K562 (cell line): Measurements from ENCODE around the gene NACC1. TPM values are rescaled to one million over a fixed set of nuclear protein-coding genes. Genes with fewer than 3 reads are reported as not detected.

Experiments used
- ATAC-seq: fragments of 200-7000 bp; cut with Tn5 transposase; 3 replicates; pipeline ENCODE4 v1.9.1; 2020; ENCODE audit warnings: moderate library complexity
- BruUV-seq: library from RNA; stranded (reverse); fragments of 400-500 nt; replicated peaks from 2 replicates; lab custom pipeline; 2021; lab: Mats Ljungman, UMichigan
- CTCF ChIA-PET: fragments of 300-600 bp; formaldehyde crosslinking; extraction: SDS; loops from one replicate; lab custom pipeline; 2021; ENCODE audit warnings: low intra/inter-chr PET ratio; lab: Yijun Ruan, JAX
- POLR2A ChIA-PET: fragments of 300-600, 350-650 bp; sonication (Branson Sonifier 250); formaldehyde crosslinking; extraction: SDS; loops from one replicate; lab custom pipeline; 2021; ENCODE audit warnings: antibody characterized with exemption, inconsistent platforms; lab: Yijun Ruan, JAX
- DNase-seq, 4 experiments: peaks; one replicate each; pipeline versions ENCODE4 v3.0.0 to v3.0.0-alpha.2; 2011 to 2018; ENCODE audit warnings: low spot score in 3 of 4, mixed read lengths in 3 of 4; ENCODE audit errors: extremely low read depth in 1 of 4
- FAIRE-seq: peaks from 2 replicates; lab custom pipeline; 2011; peaks lifted over from hg19 to GRCh38; lab: Jason Lieb, UNC
- H2AFZ ChIP-seq: 2 replicates; pipeline ENCODE4 v1.6.0; 2011; ENCODE audit warnings: low read depth, low read length, control low read depth, inconsistent platforms
- H3K27ac ChIP-seq: fragments of 200-600 bp; 3 replicates; pipeline ENCODE4 v1.8.0; 2011; ENCODE audit warnings: low read depth, mild to moderate bottlenecking, control low read depth, inconsistent platforms, low read length, moderate library complexity, mixed read lengths; ENCODE audit errors: extremely low read depth
- H3K27me3 ChIP-seq, 2 experiments: fragments of 300-600 bp in 1 of 2; 2 replicates in 1 of 2; 3 replicates in 1 of 2; pipeline versions ENCODE4 v1.6.0 to v1.8.0; 2011; ENCODE audit warnings: inconsistent platforms in 2 of 2, low read length in 2 of 2, mild to moderate bottlenecking in 1 of 2, mixed read lengths in 1 of 2, moderate library complexity in 1 of 2; ENCODE audit not compliant: control insufficient read depth in 2 of 2, insufficient read depth in 2 of 2
- H3K36me3 ChIP-seq: fragments of 300-600 bp; 3 replicates; pipeline ENCODE4 v1.8.0; 2011; ENCODE audit warnings: mild to moderate bottlenecking, low read length, inconsistent platforms; ENCODE audit not compliant: control insufficient read depth, insufficient read depth
- H3K4me1 ChIP-seq, 2 experiments: fragments of 200-600 bp in 1 of 2; replicated peaks in 1 of 2; 2 replicates in 1 of 2; 3 replicates in 1 of 2; pipeline versions ENCODE4 v1.5.1 to v1.8.0; 2011; ENCODE audit warnings: inconsistent platforms in 2 of 2, low read length in 2 of 2, mild to moderate bottlenecking in 1 of 2, mixed read lengths in 1 of 2, moderate library complexity in 1 of 2; ENCODE audit not compliant: control insufficient read depth in 2 of 2, insufficient read depth in 2 of 2
- H3K4me2 ChIP-seq: 2 replicates; pipeline ENCODE4 v1.6.1; 2011; ENCODE audit warnings: low read length, control low read depth, inconsistent platforms, mixed read lengths; ENCODE audit not compliant: insufficient read depth
- H3K4me3 ChIP-seq: fragments of 200-600 bp; sonication (generic), shearing (Covaris generic); 2 replicates; pipeline ENCODE4 v1.5.1; 2016; ENCODE audit warnings: control low read depth, inconsistent platforms
- H3K79me2 ChIP-seq: fragments of 200-600 bp; 3 replicates; pipeline ENCODE4 v1.8.0; 2011; ENCODE audit warnings: low read length, inconsistent platforms; ENCODE audit not compliant: control insufficient read depth, insufficient read depth
- H3K9ac ChIP-seq, 2 experiments: 2 replicates each; pipeline versions ENCODE4 v1.6.0 to v1.6.1; 2011; ENCODE audit warnings: low read depth in 2 of 2, low read length in 2 of 2, control low read depth in 1 of 2, inconsistent platforms in 1 of 2, mild to moderate bottlenecking in 1 of 2, mixed read lengths in 1 of 2; ENCODE audit not compliant: insufficient read depth in 1 of 2
- H3K9me1 ChIP-seq: one replicate; pipeline ENCODE4 v1.6.0; 2011; ENCODE audit warnings: inconsistent platforms, mild to moderate bottlenecking, low read length, moderate library complexity; ENCODE audit not compliant: control insufficient read depth, insufficient read depth
- H3K9me3 ChIP-seq: replicated peaks from 2 replicates; pipeline ENCODE4 v1.5.1; 2011; ENCODE audit warnings: low read depth, low read length, inconsistent platforms; ENCODE audit not compliant: control insufficient read depth, insufficient read depth
- H4K20me1 ChIP-seq: replicated peaks from 2 replicates; pipeline ENCODE4 v1.6.1; 2011; ENCODE audit warnings: low read length, inconsistent platforms, mixed read lengths; ENCODE audit not compliant: control insufficient read depth, insufficient read depth
- ATF7 ChIP-seq: fragments of 450-650 bp; IDR thresholded peaks from 2 replicates; pipeline ENCODE4 v1.7.1; 2014; ENCODE audit warnings: mild to moderate bottlenecking, moderate library complexity
- BHLHE40 ChIP-seq: IDR thresholded peaks from 2 replicates; pipeline ENCODE4 v1.6.1; 2011; ENCODE audit warnings: low read length, improper control_type of control experiment
- CREM ChIP-seq: IDR thresholded peaks from 2 replicates; pipeline ENCODE4 v1.6.1; 2014; ENCODE audit warnings: antibody characterized with exemption, low read depth
- EGR1 ChIP-seq: fragments of 450-650 bp; conservative IDR thresholded peaks from 2 replicates; pipeline ENCODE4 v1.6.1; 2017; ENCODE audit warnings: mild to moderate bottlenecking
- MLLT1 ChIP-seq, 2 experiments: fragments of 450-650 bp; IDR thresholded peaks; 2 replicates each; pipeline ENCODE4 v1.6.1; 2016
- NCOA2 ChIP-seq, 2 experiments: fragments of 450-650 bp; IDR thresholded peaks; 2 replicates each; pipeline ENCODE4 v1.6.1; 2018; ENCODE audit warnings: mild to moderate bottlenecking in 2 of 2, moderate library complexity in 1 of 2; ENCODE audit not compliant: partially characterized antibody in 2 of 2
- PATZ1 ChIP-seq: fragments of 250-450 bp; sonication (Bioruptor Pico); IDR thresholded peaks from 2 replicates; pipeline ENCODE4 v1.5.0; 2020; ENCODE audit warnings: mild to moderate bottlenecking, borderline replicate concordance
- SETDB1 ChIP-seq: IDR thresholded peaks from one replicate; pipeline ENCODE4 v1.6.1; 2012; ENCODE audit warnings: low read length, control low read depth, inconsistent platforms
- WGBS: fragments of 100-300 bp; shearing (Covaris generic); methylation state at CpG from one replicate; pipeline ENCODE4 v1.1.6; 2016; ENCODE audit warnings: low coverage, mixed read lengths; ENCODE audit not compliant: insufficient coverage; ENCODE audit errors: missing lambda C conversion rate; 5-methylcytosine and 5-hydroxymethylcytosine counted together
- in situ Hi-C: fragments of 300-500 bp; cut with MboI; formaldehyde crosslinking; loops from 4 replicates; pipeline ENCODE4 v1.15.0; 2018; ENCODE audit warnings: inconsistent platforms, mixed read lengths
- intact Hi-C: fragments of 100-400 bp; cut with micrococcal nuclease; formaldehyde crosslinking; loops from 2 replicates; pipeline ENCODE4 v1.14.2; 2022
- polyA plus RNA-seq, 8 experiments: library from polyadenylated mRNA; depleted of rRNA in 4 of 8; stranded (reverse) in 5 of 8; unstranded in 3 of 8; fragments of >200 nt; fragmentation: Nextera tagmentation in 2 of 8; fragmentation: Illumina TruSeq in 1 of 8; extraction: Ambion mirVana in 2 of 8; extraction: Trizol in 1 of 8; gene quantifications; 2 replicates each; pipeline versions ENCODE4 v1.2.1 to v1.2.3, GENCODE V29; 2011 to 2014; ENCODE audit warnings: inconsistent platforms in 1 of 8, missing spikeins in 1 of 8
- total RNA-seq, 7 experiments: library from RNA; depleted of rRNA in 6 of 7; stranded (reverse); fragments of >200 nt in 6 of 7; fragmentation: Illumina TruSeq in 2 of 7; extraction: Trizol in 2 of 7; gene quantifications; 2 replicates each; pipeline versions ENCODE4 v1.2.1 to v1.2.3, GENCODE V29; 2011 to 2021; ENCODE audit warnings: low replicate concordance in 1 of 7
- TF ChIP-seq, protein P1 (sequence below): sonication (generic); formaldehyde crosslinking; IDR thresholded peaks from 2 replicates; pipeline ENCODE4 v1.8.0; 2023; ENCODE audit warnings: missing genetic modification reagents, mild to moderate bottlenecking, borderline replicate concordance

Gene NACC1
- total and polyA plus RNA-seq, 9 of the 15 experiments (the other 6 are each of a cell fraction or from before 2014, with no cell fraction given), result 0.04 to 96.6 (median 25.8) TPM

DNA sequence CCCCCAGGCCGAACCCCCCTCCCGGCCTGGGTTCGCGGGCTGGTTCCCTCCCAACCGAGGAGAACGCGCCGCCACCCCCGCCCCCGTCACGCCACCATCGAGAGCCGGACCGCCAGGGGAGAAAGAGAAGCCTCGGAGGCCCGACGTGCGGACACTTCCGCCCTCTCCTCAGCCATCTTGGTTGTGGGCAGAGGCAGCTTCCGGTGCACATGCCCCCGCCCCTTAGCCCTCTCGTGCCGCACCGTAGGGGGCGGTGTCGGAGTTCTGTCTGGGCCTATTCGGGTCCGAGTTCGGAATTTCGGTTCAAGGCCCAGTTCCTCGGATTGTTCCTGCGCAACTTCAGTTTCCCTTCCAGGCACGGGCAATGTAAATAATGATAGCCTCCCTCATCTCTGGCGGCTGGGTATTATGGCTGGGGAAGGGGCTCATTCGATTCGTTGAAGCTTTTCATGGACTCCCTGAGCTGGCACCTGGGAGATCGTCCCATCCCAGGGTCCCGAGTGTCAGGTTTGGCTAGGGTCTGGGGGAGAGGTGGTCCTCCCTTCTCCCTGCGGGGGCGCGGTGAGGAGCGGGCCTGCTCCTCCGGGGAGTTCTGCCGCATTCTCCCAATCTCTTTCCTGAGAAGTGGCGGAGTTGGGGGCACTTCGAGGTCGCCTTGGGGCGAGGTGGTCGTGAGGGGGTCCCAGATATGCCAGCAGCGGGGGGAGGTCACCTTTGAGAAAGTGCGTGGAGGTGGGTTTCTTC lies 32.3 kb downstream of the NACC1 start, which contains the start of the genes IER2 and STX10 (continued):
- TF ChIP-seq PATZ1, result no peak

DNA sequence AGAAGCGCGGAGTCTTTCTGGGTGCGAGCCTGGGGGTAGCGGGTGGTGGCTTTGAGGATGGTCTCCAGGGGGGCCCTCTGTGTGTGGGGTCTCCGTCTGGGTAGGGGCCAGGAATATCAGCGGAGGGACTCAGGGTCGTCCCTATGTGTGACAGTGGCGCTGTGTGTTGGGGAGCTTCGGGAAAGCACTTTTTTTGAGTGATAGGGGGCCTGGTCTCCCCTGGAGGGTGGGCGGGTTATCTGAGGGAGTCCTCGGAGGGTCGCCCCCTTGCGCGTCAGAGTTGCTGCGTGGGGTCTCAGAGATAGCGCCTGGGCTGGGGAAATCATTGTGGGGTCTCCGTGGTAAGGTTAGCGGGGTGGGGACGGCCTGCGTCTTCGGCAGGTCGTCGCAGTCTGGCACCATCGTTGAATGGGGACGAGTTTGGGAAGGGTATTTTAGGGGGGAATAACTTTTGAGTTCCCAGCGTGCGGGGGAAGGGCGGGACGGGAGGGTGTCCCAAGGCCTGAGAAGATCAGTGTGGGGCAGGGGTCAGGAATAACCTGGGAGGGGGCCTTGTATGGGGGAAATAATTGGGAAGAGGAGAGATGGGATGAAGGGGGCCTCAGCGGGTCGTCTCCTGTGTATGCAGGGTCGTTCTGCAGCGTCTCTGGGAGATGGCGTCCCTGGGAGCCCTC lies 33.0 kb downstream of the NACC1 start:
- Histone ChIP-seq H4K20me1 (peaks cover 23% of the 10 kb centered on the region), H3K79me2 (peaks cover 65% of the 10 kb centered on the region), H3K4me3 (peak overlapping the region; percentile 97), H3K27ac (peak overlapping the region; percentile 84), H3K9me3 (no peaks in the 10 kb centered on the region), H2AFZ (no peak overlapping the region), H3K4me1 (peaks cover 12 to 66% of the 10 kb centered on the region in 2 experiments), H3K27me3 (no peaks in the 10 kb centered on the region), H3K4me2 (peak overlapping the region; percentile 87), H3K9ac (peak overlapping the region; percentile 91 to 96), H3K36me3 (peaks cover 14% of the 10 kb centered on the region; the same call in 1 of the 3 replicates), H3K9me1 (no peaks in the 10 kb centered on the region)
- peak in 3 of 4 experiments; percentile 36 to 42 (median 39) for DNase-seq
- ChIA-PET POLR2A (interaction anchor here (1.2 to 2.3 kb wide), 4 partner anchors 14 to 273 kb away, joined by 3 to 6 read pairs (median 4); partner anchors contain the start of gene KLF1), CTCF (no interaction called here)
- intact Hi-C loops (loop anchor here (2.0 to 5.0 kb wide), 3 partner anchors 32 to 48 kb away; partner anchors contain the start of genes LYL1 and NACC1), in situ Hi-C loops (no loop called here)
- TSS peak; percentile 51 for BruUV-seq
- ATAC-seq, result no peak
- no peak for FAIRE-seq
- 1% methylated on average over 22 of the region's 34 CpGs for WGBS
- TF ChIP-seq MLLT1 (IDR thresholded peaks at IDR 0.05) (peak in 1 of 2 experiments; percentile 63; a peak in 1 of 4 replicates), NCOA2 (IDR thresholded peaks at IDR 0.05; ENCODE audit: partially characterized antibody in 2 of 2) (no peak), SETDB1 (no peak), ATF7 (no peak), CREM (peak; percentile 46; the same call in 1 of the 2 replicates), EGR1 (peak; percentile 17; the same call in 1 of the 2 replicates), BHLHE40 (peak; percentile 6; the same call in 1 of the 2 replicates)
- TF ChIP-seq, protein P1, sequence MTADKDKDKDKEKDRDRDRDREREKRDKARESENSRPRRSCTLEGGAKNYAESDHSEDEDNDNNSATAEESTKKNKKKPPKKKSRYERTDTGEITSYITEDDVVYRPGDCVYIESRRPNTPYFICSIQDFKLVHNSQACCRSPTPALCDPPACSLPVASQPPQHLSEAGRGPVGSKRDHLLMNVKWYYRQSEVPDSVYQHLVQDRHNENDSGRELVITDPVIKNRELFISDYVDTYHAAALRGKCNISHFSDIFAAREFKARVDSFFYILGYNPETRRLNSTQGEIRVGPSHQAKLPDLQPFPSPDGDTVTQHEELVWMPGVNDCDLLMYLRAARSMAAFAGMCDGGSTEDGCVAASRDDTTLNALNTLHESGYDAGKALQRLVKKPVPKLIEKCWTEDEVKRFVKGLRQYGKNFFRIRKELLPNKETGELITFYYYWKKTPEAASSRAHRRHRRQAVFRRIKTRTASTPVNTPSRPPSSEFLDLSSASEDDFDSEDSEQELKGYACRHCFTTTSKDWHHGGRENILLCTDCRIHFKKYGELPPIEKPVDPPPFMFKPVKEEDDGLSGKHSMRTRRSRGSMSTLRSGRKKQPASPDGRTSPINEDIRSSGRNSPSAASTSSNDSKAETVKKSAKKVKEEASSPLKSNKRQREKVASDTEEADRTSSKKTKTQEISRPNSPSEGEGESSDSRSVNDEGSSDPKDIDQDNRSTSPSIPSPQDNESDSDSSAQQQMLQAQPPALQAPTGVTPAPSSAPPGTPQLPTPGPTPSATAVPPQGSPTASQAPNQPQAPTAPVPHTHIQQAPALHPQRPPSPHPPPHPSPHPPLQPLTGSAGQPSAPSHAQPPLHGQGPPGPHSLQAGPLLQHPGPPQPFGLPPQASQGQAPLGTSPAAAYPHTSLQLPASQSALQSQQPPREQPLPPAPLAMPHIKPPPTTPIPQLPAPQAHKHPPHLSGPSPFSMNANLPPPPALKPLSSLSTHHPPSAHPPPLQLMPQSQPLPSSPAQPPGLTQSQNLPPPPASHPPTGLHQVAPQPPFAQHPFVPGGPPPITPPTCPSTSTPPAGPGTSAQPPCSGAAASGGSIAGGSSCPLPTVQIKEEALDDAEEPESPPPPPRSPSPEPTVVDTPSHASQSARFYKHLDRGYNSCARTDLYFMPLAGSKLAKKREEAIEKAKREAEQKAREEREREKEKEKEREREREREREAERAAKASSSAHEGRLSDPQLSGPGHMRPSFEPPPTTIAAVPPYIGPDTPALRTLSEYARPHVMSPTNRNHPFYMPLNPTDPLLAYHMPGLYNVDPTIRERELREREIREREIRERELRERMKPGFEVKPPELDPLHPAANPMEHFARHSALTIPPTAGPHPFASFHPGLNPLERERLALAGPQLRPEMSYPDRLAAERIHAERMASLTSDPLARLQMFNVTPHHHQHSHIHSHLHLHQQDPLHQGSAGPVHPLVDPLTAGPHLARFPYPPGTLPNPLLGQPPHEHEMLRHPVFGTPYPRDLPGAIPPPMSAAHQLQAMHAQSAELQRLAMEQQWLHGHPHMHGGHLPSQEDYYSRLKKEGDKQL (CRISPR knock-in tag), result no peak
